ENCODE measurements around the gene HIVEP2.

Gene HIVEP2

DNA sequence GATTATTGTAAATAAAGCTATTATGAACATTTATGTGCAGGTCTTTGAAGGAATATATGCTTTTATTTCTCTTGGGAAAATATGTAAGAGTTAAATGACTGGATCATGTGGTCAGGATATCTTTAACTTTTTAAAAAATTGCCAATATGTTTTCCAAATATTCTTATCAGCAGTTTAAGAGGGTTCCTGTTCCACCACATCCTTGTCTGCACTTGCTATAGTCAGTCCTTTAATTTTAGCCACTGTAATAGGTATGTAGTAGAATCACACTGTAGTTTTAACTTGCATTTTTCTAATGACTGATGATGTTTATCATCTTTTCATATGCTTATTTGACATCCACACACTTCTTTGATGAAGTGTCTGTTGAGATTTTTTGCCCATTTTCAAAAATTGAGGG lies 23.6 kb upstream of the HIVEP2 start:
- TF ChIP-seq, protein P1, sequence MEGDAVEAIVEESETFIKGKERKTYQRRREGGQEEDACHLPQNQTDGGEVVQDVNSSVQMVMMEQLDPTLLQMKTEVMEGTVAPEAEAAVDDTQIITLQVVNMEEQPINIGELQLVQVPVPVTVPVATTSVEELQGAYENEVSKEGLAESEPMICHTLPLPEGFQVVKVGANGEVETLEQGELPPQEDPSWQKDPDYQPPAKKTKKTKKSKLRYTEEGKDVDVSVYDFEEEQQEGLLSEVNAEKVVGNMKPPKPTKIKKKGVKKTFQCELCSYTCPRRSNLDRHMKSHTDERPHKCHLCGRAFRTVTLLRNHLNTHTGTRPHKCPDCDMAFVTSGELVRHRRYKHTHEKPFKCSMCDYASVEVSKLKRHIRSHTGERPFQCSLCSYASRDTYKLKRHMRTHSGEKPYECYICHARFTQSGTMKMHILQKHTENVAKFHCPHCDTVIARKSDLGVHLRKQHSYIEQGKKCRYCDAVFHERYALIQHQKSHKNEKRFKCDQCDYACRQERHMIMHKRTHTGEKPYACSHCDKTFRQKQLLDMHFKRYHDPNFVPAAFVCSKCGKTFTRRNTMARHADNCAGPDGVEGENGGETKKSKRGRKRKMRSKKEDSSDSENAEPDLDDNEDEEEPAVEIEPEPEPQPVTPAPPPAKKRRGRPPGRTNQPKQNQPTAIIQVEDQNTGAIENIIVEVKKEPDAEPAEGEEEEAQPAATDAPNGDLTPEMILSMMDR (IDR thresholded peaks at IDR 0.05), result no peak
- no peaks in the 10 kb centered on the region for H3K36me3 ChIP-seq
- no peak overlapping the region for H3K4me3 ChIP-seq (ENCODE audit: low read depth in 1 of 2, low read length in 1 of 2)
- no peaks in the 10 kb centered on the region for H3K4me1 ChIP-seq (ENCODE audit: control insufficient read depth in 1 of 2, insufficient read depth in 1 of 2, low read depth in 1 of 2, low read length in 1 of 2)
- no peak overlapping the region for H3K27ac ChIP-seq
- no peaks in the 10 kb centered on the region for H3K9me3 ChIP-seq
- no peaks in the 10 kb centered on the region for H3K27me3 ChIP-seq

DNA sequence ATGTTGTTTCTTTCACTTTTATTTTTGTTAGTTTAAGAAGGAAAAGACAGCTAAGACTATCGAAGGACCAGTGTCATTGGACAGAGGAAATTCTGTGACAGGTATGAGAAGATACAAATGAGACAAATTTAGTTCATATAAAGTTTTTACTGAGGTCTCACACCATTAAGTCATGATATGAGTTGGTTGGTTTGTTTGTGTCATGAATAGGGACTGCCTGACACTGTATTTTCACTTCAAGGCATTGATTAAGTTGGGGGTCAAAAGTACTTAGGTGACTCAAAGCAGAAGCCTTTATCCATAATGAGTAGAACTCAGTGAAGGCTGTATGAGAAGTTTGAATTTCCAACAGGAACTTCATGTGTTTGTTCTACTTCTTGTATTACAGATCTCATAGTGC lies 21.3 kb upstream of the HIVEP2 start:
- no peaks in the 10 kb centered on the region for H3K36me3 ChIP-seq
- H3K4me3 ChIP-seq (ENCODE audit: low read depth in 1 of 2, low read length in 1 of 2), result no peak overlapping the region
- TF ChIP-seq, protein P1 (IDR thresholded peaks at IDR 0.05), result no peak
- H3K9me3 ChIP-seq, result no peaks in the 10 kb centered on the region
- H3K27ac ChIP-seq, result no peak overlapping the region
- H3K27me3 ChIP-seq, result no peaks in the 10 kb centered on the region
- H3K4me1 ChIP-seq (ENCODE audit: control insufficient read depth in 1 of 2, insufficient read depth in 1 of 2, low read depth in 1 of 2, low read length in 1 of 2), result no peaks in the 10 kb centered on the region

- Histone ChIP-seq H3K4me3 (ENCODE audit: low read depth in 1 of 2, low read length in 1 of 2) (no peak overlapping the region), H3K9me3 (no peaks in the 10 kb centered on the region), H3K27me3 (no peaks in the 10 kb centered on the region), H3K4me1 (ENCODE audit: control insufficient read depth in 1 of 2, insufficient read depth in 1 of 2, low read depth in 1 of 2, low read length in 1 of 2) (no peaks in the 10 kb centered on the region), H3K27ac (no peak overlapping the region), H3K36me3 (no peaks in the 10 kb centered on the region)
- TF ChIP-seq, protein P1 (IDR thresholded peaks at IDR 0.05), result no peak
Observed at GRCh38 chr6:142965164-142965563, 20.2 kb upstream of the HIVEP2 start.

- no peak overlapping the region for H3K27ac ChIP-seq
- no peak overlapping the region for H3K4me3 ChIP-seq (ENCODE audit: low read depth in 1 of 2, low read length in 1 of 2)
- TF ChIP-seq, protein P1 (IDR thresholded peaks at IDR 0.05), result no peak
- no peaks in the 10 kb centered on the region for H3K27me3 ChIP-seq
- H3K36me3 ChIP-seq, result no peaks in the 10 kb centered on the region
- H3K9me3 ChIP-seq, result no peaks in the 10 kb centered on the region
- H3K4me1 ChIP-seq (ENCODE audit: control insufficient read depth in 1 of 2, insufficient read depth in 1 of 2, low read depth in 1 of 2, low read length in 1 of 2), result no peaks in the 10 kb centered on the region
Observed at GRCh38 chr6:142960098-142960497, 15.1 kb upstream of the HIVEP2 start.

DNA sequence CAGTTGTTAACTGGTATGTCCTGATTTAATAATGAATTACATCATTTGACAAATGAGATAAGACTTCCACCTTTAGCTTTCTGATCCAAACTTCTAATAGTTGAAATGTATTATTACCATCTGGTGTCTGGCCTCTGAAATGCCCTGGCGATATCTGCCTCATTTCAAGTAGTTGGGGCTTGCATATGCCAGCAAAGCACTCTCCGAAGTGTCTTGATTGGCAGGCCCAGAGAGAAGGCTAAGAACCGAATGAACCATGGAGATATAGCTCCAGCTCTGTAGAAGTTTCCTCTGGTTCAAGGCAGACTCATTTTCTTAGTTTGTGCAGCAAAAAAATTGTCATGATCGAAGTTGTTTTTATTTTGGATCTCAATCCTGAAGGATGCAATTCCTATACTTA lies 13.4 kb upstream of the HIVEP2 start:
- Histone ChIP-seq H3K4me3 (ENCODE audit: low read depth in 1 of 2, low read length in 1 of 2) (no peak overlapping the region), H3K4me1 (ENCODE audit: control insufficient read depth in 1 of 2, insufficient read depth in 1 of 2, low read depth in 1 of 2, low read length in 1 of 2) (no peaks in the 10 kb centered on the region), H3K27me3 (no peaks in the 10 kb centered on the region), H3K27ac (no peak overlapping the region), H3K9me3 (no peaks in the 10 kb centered on the region), H3K36me3 (no peaks in the 10 kb centered on the region)
- TF ChIP-seq, protein P1 (IDR thresholded peaks at IDR 0.05), result no peak

GRCh38 chr6:142956726-142957125 lies 11.8 kb upstream of the HIVEP2 start:
- H3K4me1 ChIP-seq (ENCODE audit: control insufficient read depth in 1 of 2, insufficient read depth in 1 of 2, low read depth in 1 of 2, low read length in 1 of 2), result no peaks in the 10 kb centered on the region
- no peaks in the 10 kb centered on the region for H3K36me3 ChIP-seq
- H3K27ac ChIP-seq, result no peak overlapping the region
- TF ChIP-seq, protein P1 (IDR thresholded peaks at IDR 0.05), result no peak
- no peak overlapping the region for H3K4me3 ChIP-seq (ENCODE audit: low read depth in 1 of 2, low read length in 1 of 2)
- no peaks in the 10 kb centered on the region for H3K27me3 ChIP-seq
- no peaks in the 10 kb centered on the region for H3K9me3 ChIP-seq
